Measurements from ENCODE around the gene MDK. TPM values are rescaled to one million over a fixed set of nuclear protein-coding genes. Genes with fewer than 3 reads are reported as not detected.

MDK gene
- total RNA-seq, 1 donor from 2014 or later: 11.4 TPM

DNA sequence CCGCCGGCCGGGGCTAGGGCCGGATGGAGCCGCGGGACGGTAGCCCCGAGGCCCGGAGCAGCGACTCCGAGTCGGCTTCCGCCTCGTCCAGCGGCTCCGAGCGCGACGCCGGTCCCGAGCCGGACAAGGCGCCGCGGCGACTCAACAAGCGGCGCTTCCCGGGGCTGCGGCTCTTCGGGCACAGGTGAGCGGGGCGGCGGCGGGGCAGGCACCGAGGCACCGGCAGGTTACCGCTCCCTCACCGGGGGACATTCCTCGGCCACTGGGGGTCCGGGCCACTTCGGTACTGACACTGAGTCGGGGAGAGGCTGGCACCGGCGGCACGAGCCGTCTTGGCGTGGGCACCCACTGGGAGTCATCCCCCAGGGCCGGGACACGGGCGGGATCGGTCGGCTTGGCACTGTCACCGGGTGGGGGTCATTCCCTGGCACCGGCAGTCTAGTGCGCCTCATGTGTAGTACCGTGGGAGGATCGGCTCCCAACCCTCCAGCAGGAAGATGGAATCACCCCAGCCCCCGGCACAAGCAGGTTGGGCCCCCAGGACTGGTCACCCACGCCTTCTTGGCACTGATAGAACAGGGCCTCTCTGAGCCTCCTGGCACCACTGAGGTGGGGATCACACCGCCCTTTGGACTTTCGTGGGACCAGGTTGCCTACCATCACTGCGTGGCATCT is 33.7 kb upstream of the MDK start:
- DNase-seq (ENCODE audit: low spot score in 2 of 2): no peak

DNA sequence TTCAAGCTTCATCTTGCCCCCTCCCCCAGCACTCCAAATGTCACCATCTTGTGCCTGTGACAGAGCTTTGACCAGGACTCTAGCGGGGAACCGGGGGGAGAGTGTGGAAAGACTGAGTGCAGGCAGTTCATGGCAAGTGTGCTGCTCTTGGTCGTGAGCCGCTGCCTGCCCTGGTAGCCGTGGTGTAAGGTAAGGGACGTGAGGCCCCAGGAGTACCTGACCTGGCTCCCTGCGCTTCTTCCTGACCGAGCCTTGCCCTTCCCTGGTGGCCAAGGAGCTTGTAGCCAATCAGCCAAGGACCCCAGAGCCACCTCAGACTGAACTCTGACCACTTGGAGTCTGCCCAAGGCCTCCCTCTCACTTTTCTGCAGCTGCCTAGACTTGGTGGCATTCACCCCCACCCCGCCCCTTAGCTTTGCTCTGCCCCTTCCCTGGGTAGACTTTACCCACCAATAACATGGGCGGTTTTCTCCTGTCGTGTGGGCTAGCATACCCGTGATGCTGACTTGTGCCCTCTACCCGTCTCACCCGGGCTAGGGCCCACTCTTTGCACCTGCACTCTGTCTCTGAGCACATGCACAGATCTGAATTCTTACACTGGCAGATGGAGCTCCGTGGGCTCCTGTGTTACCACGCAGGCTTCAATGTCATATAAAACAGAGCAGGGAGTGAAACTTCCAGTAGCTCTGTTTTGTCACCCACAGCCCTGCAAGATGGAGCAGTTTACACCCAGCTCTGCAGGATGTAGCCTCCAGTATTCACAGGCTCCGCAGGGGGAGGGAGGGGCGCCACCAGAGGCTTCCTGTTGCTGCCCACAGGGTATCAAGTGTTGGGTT is 32.7 kb upstream of the MDK start:
- no peak for DNase-seq (ENCODE audit: low spot score in 2 of 2)
- no peak for FAIRE-seq

More for the DNA sequence above, 33.7 kb upstream of the MDK start:
- no peak for FAIRE-seq

DNA sequence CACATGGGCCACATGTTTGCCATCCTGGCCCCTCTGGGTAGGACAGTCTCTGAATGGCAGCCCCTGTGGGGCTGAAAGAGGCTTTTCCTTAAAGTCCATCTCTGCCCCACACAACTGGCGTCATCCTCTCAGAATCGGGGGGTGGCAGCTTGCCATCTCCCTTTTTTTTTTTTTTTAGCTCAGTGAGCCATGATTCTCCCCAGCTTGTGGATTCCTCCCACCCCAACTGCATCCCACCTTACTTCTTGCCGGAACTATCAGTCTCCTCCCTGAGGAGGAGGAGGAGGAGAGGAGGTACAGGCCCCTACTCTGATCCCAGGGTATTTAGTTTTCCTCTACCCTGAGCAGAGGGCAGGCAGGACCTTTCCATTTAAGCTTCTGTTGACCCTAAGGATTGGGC is 30.8 kb upstream of the MDK start:
- no peak for FAIRE-seq
- DNase-seq (ENCODE audit: low spot score in 2 of 2): no peak

DNA sequence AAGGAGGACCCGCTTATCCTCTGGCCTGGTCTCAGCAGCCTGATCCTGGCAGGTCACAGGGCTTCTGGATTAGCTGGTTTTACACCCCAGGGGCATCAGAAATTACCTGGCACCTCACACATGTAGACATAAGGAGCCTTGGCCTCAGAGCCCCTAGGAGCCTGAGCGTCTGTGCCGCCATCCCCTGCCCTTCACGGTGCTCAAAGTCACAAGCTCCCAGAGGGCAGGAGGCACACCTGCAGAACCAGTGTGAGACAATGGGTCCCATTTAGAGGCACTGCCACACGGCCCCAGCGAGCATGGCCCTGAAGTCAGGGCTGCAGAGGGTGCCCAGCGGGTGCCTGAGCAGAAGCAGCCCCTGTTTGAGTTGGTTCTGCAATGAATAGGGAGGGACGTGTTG is 30.3 kb upstream of the MDK start:
- no peak for DNase-seq (ENCODE audit: low spot score in 2 of 2)
- no peak for FAIRE-seq

DNA sequence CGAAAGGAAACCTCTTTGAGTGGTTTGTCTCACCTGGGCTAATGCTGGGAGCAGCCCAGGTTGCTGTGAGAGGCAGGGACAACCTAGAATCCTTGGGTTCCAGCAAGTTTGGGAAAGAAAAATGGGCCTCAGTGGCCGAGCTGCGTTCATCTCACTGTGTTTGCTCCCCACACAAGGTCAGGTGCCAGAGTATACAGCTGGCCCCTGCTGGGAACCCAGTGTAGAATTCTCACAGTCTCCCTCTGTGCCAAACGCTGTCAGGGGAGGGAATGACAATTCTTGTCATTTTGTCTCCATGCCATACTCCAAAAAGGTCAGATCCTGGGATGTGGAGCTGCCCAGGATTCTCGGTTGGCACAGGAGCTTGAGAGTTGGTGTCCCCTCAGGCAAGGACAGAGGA is 29.9 kb upstream of the MDK start:
- DNase-seq (ENCODE audit: low spot score in 2 of 2) (no peak), FAIRE-seq (no peak)

DNA sequence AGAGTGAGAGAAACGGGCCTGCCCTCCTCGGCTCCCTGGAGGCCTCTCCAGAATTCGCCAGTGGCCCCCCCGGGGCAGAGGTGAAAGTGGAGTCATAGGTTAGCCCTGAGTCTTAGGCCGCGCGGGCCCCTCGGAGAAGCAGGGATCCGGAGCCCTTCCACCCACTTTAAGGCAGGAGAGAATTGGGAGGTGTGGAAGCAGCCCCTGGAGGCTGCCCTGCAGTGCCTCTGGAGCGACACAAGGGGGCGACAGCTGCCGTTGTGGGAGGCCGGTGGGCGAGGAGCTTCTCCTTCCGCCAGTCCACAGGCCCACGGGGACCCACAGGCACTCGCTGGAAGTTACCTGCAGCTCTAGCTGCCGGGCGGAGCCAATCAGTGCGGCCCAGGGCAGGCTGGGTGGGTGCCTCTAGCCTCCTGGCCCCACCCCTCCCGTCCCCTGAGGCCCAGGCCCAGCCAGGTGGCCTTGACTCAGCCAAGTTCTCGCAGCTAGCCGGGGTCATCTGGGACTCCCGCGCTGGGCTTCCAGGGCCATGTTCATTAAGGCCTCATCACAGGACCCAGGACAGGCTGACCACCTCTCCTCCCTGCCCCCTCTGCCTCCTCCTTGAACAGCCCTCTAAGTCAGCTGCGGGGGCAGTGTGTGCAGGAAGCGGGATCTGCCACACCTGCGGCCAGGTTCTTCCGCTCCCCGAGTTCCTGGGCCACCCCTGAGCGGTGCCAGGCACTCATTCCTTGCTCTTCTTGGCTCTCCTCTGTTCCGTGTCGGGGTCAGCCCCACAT is 29.2 kb upstream of the MDK start:
- DNase-seq (ENCODE audit: low spot score in 2 of 2) (peak in 1 of 2 donors; percentile 62), FAIRE-seq (no peak)

DNA sequence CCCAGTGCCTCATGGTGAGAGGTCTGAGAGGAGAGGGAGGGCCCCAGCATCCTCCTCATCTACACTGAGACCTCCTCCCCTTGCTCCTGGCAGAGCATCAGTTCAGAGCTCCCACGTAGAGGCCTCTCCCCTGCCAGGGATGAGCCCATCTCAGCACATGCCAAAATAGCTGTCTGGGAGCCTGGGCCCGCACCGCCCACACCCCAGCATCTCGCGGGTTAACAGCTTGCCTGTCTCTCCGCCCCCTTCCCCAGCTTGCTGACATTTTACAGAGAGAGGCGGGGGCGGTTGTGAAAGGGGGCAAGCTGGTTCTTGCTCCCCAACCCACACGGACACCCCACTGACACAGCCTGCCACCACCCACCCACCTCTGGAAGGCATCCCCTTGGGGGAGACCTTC is 27.8 kb upstream of the MDK start:
- FAIRE-seq (no peak), DNase-seq (ENCODE audit: low spot score in 2 of 2) (no peak)

DNA sequence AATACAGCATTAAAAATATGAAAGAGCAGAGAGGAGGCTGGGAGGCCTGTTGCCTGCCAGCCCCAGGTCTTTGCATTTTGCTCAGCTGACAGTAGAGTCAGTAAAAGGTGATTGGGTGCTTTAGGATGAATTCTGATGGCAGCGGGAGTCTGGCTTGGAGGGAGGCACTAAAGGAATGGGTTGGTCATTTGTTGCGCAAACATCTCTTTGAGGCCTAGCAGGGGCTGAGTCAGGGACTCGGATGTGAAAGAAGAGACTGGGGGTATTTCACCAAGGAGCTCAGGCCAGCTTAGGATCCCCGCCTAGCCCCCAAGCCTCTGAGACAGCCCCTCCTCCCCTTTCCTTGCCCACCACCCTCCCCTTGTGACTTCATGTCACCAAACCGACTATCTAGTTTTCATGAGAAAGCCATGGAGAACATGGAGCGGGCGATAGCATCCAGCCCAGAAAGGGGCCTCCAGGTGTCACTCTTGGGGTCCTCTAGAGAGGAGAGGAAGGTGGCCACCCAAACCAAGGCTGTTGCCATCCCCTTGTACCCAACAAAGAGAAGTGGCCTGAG is 24.5 kb upstream of the MDK start:
- FAIRE-seq: no peak
- no peak for DNase-seq (ENCODE audit: low spot score in 2 of 2)

DNA sequence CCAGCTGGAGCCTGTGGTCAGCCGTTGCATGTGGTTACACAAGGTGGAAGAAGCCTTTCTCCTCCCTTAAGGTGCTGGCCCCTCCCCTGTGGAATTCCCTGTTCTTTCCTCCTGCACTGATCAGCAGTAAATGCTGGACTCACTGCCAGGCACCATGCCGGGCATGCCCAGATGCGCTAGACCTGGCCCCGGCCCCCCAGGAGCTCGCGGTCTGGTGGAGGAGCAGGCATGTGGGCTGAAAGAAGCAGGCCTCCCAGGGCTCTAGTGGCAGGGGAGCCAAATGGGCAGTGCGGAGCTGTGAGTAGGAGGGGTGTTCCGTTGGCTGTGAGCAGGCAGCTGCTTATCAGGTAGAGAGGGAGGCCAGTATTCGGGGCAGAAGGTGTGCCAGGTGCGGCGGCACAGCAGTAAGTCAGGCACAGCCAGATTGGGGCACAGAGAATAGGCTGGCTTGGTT is 24.0 kb upstream of the MDK start:
- FAIRE-seq (no peak), DNase-seq (ENCODE audit: low spot score in 2 of 2) (no peak)

DNA sequence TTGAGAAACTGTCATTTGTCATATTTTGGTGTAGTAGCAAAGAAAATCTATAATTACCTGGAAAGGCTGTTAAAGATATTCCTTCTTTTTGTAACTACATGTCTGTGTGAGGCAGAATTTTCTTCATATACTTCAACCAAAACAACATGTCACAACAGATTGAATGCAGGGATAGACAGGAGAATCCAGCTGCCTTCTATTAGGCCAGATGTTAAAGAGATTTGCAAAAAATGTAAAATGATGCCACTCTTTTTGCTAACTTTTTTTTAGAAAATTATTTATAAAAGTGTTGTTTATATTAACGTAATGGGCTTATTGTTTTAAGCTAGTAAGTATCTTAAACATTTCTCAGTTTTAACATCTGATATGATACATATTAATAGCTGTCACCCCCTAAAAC is 21.5 kb upstream of the MDK start:
- DNase-seq (ENCODE audit: low spot score in 2 of 2) (no peak), FAIRE-seq (no peak)

DNA sequence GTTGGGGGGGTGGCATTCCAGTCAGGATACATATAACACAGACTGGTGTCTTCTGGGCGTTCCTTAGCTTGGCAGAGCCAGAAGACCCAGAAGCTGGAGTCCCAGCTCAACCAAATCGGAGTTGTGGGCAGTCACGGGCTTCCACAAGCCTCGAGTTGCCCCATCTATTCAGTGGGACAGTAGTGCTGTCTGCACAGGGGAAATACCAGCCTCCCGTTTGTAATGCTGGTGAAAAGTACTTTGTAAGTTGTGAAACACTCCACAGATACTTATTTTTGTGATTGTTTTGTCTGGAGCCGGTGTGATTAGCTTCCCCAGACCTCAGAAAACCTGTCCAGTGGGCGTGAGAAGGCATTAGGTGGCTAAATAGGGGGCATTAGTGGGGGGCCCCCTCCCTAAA is 20.6 kb upstream of the MDK start:
- DNase-seq (ENCODE audit: low spot score in 2 of 2) (no peak), FAIRE-seq (no peak)

DNA sequence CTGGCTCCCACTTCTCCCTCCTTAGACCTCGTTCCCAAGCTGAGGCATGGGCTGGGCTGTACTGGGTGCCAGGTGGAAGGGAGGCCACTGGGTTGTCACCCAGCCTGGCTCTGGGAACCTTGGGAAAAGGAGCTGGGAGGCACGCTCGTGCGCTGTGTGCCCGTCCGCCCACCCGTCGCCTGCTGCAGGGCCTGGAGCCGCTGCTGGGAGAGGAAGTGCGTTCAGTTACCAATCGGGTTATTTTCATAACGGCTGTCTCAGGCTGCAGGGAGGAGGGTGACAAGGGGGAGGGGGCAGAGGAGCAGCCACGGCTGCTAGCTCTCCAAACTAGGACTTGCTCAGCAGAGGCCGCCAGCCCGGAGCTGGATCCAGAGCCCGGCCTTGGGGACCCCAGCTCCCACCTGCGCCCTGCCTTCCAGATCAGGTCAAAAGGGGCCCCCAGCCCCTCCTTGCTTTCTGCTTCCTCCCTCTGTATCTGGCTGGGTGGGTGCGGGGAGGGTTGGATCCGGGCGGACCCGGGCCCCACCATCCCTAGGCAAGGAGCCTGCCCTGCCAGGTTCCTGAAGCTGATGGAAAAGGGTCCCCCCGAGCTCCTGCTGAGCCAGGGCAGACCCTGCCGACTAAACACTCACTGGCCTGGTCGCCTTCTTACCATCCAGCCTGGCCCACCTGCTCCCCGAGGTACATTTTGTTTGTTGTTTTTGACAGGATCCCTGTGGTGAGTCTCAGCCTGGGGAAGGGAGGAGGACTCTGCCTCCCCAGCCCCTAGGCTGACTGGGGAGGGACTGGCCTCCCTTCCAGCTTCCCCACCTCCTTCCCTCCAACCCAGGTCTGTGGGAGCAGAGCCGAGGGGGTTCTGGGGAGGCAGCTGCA is 19.9 kb upstream of the MDK start:
- peak in 1 of 2 donors; percentile 80 for DNase-seq (ENCODE audit: low spot score in 2 of 2)
- FAIRE-seq: no peak

DNA sequence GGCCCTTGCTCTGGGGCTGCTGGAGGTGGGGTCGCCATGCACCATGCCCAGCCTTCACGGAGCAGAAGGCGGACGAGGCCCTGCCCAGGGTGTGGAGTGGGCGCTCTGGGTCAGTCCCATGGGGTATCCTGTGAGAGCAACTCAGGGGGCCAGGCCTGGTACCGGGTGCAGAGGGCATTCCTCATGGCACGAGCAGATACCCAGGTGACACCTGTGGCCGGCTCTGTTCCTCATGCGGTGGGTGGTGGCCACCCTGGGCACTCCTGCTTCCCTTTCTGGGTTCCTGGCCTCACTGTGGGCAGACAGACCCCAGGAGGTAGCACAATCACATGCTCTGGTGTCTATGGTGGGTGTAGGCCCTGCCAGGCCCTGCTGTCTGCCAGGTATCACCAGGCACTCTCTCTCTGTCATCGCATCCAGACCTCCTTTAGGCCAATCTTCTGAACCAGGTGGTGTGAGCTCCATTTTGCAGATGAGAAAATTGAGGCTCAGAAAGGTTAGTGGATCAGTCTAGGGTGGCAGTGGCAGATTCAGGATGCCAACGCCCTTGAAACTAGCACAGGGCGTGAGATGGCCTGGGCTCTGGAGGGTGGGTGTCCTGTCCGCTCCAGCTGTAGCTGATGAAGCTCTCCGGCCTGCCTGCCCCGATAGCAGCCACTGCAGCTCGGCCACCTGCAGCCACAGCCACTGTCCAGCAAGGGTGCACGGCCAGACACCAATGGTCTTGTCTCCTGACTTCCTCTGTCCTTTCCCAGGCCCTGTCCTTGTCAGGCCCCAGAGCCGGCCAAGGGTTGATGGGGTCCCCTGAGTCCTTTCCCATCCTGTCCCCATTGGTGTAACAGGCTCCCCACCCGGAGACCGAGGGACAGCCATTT is 19.1 kb upstream of the MDK start:
- no peak for DNase-seq (ENCODE audit: low spot score in 2 of 2)
- FAIRE-seq: no peak

DNA sequence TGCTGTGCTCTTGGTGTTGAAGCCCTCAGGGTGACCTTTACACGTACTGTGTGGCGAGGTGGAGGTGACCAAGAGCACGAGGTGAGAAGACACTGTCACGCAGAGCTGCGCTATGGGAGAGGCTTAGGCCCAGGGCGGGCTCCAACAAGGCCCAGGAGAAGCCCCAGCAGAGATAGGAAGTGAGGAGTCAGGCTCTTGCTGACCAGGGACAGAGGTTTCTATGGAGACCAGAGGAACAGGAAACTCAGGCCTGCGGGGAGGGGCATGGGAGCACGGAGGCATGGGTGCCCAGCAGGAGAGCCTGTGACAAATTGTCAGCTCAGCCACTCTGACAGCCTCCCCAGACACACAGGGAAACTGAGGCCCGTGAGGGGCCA is 18.4 kb upstream of the MDK start:
- FAIRE-seq (no peak), DNase-seq (ENCODE audit: low spot score in 2 of 2) (peak in 1 of 2 donors; percentile 71)

DNA sequence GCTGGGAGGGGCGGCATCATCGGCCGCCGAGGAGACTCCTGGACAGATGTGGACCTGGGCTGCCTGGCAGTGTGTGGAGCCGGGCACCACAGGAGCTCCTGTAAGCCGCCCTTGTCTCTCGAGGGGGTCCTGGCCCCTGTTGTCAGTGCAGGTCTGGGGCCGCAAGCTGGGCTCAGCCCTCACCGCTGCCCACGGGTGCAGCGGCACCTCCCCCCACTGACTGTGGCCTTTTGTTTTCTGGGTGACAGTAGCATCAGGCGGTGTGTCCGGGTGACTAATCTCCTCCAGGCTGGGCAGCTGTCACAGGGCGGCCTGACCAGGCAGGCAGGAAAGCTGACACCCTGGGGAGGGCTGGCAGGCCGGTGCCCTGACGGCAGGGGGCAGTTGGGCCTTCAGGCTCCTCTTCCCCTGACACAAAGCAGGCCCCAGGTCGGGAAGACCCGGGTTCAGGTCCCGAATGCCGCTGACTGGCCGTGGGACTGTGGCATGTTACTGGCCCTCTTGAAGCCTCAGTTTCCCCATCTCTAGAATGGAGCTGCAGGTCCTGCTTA is 17.9 kb upstream of the MDK start:
- DNase-seq (ENCODE audit: low spot score in 2 of 2): peak; percentile 70 to 72
- no peak for FAIRE-seq

DNA sequence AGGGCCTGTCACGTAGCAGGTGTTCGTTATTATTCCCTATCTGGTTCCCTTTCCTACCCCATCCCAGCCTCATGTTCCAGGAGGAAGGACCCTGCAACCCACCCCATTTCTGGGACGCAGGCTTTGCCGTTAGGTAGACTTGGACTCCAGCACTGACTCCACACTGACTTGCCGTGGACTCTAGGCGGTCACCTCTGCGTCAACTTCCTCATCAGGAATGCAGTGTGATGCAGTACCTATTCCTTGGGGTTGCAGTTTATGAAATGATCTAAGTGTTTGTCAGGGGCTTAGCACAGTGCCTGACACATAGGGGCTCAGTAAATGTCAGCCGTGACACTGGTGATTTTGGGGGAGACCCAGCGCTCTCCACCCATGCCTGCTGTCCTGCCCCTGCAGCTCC is 17.4 kb upstream of the MDK start:
- DNase-seq (ENCODE audit: low spot score in 2 of 2): no peak
- FAIRE-seq: no peak

DNA sequence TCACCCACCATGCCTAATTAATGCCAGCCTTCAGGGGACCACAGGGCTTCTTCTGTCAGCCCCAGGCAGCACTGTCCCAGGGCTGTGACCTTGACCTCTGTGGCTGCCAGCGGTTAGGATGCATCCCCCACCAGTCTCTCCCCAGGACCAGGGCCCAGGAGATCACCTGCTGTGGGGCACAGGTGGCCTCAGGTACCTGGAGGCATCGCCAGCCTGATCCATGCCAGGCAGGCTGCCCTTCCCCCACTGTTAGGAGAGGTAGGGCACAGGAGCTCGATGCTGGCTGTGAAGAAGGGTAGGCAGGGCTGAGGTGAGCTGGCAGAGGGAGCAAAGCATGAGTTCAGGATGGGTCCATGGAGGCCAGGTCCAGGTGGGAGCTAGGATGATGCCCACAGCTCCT is 16.7 kb upstream of the MDK start:
- FAIRE-seq (no peak), DNase-seq (ENCODE audit: low spot score in 2 of 2) (no peak)

DNA sequence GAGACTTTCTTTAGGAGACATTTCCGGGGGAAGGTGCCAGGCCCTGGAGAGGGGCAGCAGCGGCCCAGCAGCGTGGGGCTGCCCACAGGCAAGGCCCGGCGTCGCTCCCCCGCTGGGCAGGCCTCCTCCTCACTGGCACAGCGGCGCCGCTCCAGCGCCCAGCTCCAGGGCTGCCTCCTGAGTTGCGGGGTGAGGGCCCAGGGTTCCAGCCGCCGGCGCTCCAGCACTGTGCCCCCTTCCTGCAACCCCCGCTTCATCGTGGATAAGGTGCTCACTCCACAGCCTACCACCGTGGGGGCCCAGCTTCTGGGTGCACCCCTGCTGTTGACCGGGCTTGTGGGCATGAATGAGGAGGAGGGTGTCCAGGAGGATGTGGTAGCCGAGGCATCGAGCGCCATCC is 15.2 kb upstream of the MDK start:
- no peak for FAIRE-seq
- DNase-seq (ENCODE audit: low spot score in 2 of 2): no peak

DNA sequence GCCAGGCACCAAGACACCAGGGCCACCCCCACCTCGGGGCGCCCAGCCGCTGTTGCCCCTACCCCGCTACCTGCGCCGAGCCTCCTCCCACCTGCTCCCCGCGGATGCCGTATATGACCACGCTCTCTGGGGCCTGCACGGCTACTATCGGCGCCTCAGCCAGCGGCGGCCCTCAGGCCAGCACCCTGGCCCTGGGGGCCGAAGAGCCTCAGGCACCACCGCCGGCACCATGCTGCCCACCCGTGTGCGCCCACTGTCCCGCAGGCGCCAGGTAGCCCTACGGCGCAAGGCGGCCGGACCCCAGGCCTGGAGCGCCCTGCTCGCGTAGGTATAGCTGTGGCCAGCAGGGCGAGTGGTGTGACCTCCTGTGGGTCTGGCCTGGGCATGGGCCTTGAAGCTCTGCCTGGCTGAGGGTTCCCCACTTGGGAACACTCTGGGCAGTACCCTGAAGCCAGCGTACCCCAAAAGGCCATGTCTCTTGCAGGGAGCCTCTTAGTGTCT is 14.8 kb upstream of the MDK start:
- DNase-seq (ENCODE audit: low spot score in 2 of 2): no peak
- FAIRE-seq: no peak

Measured in frontal cortex (tissue), 4 donors.